Stimulated activated CD4-positive, alpha-beta T cell treated with anti-CD3 and anti-CD28 coated beads, Interleukin-15, amount 100 ng/mL, for 1 hour (primary cell): ENCODE results near the gene NEUROG1.
"Not testable (repeated sequence)": the region's sequence is repeated elsewhere in the genome, so short reads cannot be mapped to it uniquely, and the experiment has no call there.

Experiments
- DNase-seq, 2 donors: peaks; one replicate each; pipeline ENCODE4 v3.0.0-alpha.2; 2020; ENCODE audit warnings: low read depth in 1 of 2, low spot score in 1 of 2

The NEUROG1 gene

DNA sequence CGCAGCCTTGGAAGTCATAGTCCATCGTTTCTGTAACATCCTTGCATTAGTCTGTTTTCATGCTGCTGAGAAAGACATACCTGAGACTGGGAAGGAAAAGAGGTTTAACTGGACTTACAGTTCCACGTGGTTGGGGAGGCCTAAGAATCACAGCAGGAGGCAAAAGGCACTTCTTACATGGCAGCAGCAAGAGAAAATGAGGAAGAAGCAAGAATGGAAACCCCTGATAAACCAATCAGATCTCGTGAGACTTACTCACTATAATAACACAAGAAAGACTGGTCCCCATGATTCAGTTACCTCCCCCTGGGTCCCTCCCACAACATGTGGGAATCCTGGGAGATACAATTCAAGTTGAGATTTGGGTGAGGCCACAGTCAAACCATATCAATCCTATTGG, 40.2 kb downstream of the NEUROG1 start:
- not testable (repeated sequence) for DNase-seq

DNA sequence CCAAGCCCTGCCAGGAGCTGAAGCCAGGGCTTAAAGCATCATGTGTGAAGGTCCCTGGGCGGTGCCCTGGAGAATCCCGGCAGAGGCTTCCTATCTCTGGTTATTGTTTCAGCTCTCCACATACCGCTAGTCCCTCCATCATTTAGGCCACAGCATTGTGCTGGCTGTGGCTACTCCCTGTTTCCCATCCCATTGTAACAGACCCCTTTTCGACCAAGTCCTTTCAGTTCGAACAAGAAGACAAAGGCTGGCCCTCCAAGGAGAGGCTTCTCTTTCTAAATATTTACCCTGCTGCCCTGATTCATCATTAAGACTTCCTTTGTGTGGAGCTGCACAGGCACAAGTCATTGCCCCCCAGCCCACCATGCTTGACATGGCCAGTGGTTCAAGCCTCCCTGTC, 41.6 kb downstream of the NEUROG1 start:
- DNase-seq: no peak

DNA sequence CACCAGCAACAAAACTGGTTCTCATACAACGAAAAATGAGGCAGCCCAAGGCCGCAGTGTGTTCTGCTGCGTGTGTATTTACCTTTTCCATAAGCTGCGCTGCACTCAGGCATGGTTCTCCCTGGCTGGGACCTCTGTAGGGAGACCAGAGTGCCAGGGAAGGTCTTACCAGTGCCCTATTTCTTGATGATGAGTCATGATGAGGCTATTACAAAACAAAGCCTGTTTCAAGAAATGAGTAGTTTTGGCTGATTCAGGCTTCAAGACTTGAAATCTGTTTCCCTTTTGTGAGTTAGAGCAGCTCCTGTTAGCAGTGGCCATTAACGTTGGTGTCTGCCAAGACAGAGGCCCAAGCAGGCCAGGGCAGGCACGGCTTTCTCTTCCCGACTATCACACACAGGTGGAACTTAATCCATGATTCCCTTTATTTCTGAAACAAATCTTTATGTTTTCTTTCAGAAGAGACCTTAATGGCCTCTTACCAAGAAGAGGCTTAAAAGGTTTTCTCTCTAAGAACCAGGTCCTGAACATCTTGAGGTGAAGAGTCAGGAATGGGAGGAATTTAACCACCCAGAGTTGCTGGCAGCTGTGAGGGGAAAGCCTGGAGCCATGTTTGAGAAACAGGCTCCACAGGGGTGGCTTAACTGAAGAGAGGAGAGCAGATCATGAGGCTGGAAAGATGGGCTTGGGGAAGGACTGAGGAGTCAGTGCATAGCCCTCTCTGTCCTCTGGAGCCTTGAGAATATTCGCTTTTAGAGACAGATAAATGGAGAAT, 42.2 kb downstream of the NEUROG1 start:
- no peak for DNase-seq

DNA sequence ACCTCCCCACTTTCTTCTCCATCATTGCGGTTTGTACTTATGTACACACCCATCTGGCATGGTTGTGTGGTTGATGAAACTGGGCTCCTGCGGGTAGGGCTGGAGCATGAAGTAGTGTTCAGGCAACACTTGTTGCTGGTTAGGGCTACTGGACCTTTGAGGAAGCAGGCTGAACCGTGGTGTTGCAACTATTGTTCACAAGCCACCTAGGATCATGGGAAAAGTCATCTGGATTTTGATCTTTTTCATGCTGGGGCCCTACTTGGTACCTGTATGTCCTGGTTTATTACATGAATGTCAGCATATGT, 43.5 kb downstream of the NEUROG1 start:
- DNase-seq: no peak

DNA sequence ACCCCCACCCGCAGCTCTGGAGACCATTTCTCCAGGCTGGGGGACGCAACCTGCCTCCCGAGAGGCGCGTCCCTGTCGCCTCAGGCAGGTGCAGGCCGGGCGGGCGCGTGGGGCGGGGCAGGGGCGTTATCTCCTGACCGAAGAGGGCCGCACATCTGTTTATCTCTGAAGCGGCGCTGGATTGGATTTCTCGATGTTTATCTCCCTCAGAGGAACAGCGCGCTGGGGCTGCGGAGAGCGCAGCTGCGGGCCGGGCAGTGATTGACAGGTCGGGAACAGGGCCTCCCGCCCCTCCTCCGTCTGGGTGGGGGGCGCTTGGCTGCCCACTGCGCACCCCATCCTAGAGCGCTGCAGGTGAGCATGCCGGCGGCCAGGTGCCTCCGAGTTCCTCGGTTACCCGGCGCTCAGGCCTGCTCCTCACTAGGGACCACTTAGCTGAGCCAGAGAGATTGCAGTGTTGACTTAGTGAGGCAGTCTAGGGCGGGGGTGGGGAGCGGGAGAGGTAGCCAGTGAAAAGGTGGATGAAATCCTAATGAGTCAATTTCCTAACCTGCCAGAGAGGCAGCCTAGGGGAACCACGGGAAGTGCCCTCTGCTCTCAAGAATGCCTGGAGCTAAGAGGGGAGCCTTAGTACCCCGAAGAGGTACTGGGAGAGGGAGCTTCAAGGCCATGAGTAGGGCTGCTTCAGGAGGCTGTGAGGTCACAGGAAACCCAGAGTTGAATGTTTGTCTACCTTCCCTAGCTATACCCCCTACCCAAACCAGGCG, 44.0 kb downstream of the NEUROG1 start:
- DNase-seq: no peak

DNA sequence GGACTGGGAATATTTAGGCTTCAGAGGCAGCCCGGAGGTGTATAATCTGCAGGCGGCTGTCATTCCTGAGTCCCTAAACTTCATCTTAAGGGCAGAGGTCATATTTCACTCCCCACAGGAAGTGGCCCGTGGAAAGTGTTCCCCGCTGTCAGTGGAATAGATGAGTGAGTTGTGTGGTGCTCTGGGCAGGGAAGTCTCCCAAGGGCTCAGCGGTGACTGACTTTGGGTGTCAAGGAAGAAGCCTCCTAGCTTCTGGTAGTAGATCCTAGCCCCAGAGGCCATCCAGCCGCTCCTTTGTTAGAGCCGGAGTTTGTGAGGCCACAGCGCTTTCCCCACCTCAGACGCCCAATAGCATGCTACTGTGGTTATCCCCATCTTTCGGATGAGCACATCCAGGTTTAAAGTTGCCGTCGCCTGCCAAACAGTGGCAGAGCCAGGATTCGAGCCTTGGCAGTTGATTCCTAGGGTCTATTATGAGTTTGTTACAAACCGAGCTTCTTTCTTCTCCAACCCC, 44.7 kb downstream of the NEUROG1 start:
- no peak for DNase-seq

DNA sequence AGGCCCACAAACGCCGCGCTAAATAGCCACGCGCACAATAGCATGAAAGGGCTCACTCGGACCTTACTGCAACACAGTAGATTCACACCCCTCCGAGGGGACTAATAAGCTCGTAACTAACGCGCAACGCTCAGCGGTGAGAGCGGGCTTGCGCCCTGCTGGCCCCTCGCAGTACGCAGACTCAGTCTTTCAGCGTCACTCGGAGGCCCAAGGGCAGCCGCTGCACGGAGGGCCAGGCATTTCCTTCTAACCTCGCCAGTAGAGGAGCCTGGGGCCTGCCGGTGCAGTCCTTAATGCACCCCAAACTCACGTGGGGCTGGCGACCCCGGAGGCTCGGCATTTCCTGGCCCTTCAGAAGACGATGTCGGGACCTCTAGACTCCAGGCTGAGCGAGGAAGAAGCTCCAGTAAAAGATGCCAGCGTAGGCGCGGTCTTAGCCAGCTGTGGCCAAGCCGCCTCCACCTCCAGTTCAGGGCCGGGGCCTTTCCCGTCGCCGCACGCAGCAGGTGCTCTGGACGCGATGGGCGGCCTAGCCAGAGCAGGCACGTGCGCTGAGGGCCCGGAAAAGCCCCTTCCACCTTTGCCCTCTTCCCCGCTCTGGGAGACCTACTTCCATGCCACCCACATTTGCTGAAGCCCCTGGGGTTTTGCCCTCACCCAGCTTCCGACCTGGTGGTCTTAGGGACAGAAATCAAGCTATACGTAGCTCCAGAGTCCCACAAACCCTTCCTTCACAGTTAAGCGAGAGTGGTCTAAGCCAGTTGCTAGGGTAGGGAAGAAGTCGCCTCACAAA, 45.3 kb downstream of the NEUROG1 start:
- no peak for DNase-seq

DNA sequence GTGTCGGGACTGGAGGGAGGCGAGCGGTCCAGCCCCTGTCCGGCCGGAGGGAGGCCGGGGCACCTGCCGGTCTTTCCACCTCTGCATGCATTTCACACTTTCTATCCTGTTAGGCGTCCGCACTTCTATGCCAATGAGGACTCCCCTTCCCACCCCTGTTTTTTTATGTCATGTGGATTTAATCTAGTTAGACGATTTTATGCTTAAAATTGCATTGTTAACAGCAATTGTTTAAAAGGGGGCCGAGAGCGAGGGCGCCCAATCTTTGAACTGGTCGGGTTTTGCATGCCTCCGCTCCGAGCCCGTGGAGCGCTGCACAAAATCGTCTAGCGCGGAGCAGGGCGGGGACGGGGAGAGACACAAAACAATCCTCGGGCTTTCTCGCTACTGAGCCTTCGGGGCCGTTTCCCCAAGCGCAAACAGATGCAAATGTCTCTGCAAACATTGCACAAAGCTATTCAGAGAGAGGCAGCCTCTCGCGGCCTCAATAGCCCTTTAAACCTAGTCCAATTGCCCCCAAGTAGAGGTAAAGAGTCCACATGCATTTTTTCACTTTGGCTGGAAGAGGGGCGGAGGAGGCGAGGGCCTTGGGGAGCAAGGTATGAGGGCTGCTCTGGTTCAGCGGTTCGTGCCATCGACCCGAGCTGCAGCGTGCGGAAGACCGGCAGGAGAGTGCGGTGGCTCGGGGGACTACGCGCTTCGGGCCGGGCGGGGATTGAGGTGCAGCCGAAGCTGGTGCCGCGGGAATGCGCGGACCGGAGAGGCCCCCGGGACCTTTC, 46.1 kb downstream of the NEUROG1 start:
- DNase-seq: no peak

DNA sequence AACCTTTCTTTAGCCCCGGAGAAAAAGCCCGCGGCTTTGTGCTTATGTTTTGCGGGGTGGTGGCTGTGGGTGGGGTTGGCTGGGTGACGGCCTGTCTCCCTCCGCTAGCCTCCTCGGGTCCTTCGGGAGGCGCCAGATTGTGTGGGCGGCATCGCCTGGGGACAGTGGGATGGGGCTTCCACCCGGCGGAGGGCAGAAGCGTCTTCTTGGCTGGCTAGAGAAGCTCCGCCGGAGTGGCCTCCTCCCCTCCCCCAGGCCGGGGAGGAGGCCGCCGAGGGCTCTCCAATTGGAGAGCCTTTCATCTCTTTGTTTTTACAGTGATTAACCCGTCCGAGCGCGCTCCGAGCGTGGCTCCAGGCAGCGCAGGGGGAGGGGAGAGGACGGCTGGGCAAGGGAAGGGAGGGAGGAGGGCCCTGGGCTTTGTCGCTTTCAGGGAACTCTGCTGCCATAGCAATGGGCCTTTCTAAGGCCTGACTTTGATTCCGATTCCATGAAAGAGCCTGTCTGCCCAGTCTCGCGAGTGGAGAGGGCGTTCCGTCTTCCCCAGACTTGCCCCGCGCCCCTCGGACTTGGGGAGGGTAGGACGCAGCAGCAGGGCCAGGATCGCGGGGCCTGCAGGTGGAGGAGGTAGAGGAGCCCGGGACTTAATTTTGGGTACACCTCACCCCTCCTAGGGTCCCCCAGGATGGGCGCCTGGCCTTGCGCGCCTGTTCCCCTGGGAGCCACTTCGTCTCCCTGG, 46.9 kb downstream of the NEUROG1 start:
- no peak for DNase-seq

DNA sequence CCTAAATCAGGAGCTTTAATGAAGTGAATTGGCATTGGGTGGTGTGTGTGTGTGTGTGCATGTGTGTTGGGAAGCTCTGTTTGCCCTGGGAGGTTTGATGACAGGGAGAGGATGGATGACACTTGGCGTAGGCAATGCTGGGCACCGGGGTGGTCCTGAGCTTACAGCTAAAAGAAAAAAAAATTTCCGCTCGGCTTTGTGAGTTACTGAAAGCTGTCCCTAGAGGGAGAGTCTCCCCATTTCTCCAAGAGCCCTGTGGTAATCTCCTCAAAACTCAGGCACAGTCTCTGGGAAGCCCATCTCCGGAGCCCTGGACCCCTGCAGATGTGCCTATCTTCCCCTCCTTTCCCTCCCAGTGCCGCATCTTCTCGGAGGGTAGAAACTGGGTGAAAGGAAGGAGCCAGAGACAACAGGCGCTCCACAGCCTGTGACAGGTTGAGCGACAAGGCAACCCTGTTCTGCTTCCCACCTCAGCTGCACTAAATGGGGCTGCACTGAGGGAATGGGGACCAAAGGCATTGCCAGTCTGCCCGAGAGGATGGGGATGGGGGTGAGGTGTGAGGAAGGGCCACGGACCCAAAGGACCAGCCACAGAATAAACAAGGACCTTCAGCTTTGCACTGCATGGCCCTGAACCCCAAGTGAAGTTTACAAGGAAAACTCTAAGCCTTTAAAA, 47.8 kb downstream of the NEUROG1 start:
- DNase-seq: no peak

DNA sequence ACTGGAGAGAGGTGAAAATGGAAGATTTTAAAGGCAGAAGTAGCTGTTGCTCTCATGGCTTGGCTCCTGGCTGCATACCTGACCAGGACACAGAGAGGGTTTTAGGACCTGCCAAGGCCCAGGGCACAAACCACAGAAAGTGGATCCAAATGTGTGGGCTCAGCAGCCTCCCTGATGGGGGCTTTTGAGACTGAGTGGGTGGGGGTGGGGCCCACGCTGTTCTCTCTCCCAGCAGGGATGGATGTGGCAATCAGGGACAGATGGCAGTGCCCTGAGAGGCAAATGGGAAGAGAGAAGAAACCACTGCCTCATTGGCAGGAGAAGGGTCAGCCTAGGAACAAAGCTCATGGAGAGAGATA, 48.7 kb downstream of the NEUROG1 start:
- DNase-seq: no peak

DNA sequence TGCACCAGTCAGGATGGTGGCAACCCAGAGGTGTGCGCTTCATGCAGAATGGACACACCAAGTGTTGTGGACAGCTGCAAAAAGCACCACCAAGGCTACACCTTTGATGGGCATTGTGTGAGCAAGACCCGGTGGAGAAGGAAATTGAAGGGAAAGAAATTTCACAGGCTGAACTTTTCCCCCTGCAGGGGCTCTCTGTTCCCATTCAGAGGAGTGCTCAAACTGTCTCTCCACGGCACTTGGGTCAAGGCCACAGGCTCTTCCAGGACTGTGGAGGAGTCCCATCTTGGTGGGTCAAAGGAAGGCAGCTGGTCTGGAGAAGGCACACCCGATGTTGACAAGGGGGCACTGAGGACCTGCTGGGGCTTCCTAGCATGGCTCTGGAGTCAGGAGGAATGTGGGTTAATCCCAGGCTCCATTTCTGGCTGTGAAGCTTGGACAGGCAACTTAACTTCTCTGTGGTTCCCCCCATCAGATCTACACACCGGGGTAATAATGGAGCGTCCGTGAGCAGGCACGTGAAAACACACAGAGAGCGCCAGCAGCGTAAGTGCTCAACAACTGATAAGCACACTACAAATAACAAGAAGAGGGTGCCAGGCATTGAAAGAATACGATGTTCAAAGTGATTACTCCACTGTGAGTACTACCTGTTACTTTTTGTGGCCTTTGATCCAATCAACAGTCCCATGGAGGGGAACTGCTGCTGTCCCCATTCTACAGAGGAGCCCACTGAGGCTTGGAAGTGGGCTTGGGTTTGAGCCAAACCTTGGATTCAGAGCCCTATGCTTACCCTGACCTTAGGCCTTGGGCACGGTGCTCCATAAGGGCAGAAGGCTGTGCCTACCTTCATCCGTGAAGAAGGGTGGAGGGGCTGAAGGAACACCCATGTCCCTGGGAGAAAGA, 49.4 kb downstream of the NEUROG1 start:
- DNase-seq: no peak

DNA sequence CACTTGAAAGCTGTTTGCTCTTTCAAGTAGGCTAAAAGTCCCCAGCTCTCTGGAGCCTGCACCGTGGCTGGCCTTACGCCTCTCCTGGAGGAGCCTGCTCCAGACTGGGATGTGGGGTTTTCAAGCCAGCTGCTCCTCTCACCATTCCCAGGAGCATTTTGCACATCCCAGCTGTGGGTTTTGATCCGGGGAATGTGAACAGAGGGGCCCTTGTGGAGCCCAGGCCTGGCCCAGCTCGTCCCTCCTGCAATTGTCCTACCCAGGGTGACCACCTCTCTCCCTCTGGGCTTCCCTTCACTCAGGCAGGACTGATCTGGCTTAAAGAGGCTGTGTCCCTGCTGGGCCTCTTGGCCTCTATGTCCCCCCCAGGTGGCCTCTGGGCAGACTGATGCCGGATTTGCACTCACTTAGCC, 51.1 kb downstream of the NEUROG1 start:
- DNase-seq: no peak
